ENCODE results near the gene PNPLA7. TPM values are rescaled to one million over a fixed set of nuclear protein-coding genes. Genes with fewer than 3 reads are reported as not detected.

PNPLA7 gene
- total RNA-seq, 4 donors from 2014 or later = 13.0 to 34.3 (median 29.2) TPM

DNA sequence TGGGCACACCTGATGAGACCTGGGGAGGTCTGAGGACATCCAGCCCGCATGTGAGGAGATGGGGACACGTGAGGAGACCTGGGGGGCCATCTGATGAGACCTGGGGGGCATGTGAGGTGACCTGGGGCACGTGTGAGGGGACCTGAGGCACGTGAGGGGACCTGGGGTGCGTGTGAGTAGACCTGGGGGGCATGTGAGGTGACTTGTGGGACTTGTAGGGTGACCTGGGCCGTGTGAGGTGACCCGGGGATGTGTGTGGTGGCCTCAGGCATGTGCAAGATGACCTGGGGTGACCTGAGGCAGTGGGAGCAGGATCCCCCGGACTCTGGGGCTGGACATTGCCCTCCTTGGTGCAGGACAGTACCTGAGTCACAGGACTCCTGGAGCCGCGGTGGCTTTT lies 30.6 kb downstream of the PNPLA7 start:
- TF ChIP-seq CTCF (IDR thresholded peaks at IDR 0.05; ENCODE audit: low read depth) = no peak

DNA sequence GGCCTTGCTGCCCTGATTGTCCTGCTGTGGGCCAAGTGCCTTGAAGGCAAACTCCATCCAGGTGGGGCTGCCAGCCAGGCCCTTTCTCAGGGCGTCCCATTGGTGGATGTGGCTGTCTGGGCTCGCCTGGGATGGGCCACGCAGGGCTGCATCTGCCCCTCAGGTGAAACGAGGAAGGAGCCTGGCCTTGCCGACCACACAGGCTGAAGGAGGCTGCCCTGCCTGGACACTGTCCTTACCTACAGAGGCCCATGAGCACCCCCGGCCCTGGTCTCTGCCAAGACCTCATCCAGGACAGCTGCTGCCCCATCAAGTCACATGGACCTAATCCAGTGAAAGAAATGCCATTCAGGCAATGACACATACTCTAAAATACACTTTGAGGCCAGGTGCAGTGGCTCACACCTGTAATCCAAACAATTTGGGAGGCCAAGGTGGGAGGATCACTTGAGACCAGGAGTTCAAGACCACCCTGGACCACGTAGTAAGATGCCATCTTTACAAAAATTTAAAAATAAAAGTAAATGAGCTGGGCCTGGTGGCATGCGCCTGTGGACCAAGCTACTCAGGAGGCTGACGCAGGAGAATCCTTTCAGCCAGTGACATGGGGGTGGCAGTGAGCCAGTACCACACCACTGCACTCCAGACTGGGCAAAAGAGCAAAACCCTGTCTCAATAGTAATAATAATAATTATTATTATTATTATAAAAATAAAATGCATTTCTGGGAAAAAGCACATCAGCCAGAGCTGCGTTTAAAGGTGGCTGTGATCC lies 33.9 kb downstream of the PNPLA7 start:
- no peak for TF ChIP-seq CTCF (IDR thresholded peaks at IDR 0.05; ENCODE audit: low read depth)

GRCh38 chr9:137515338-137515724 lies 34.9 kb downstream of the PNPLA7 start:
- no peak for TF ChIP-seq CTCF (IDR thresholded peaks at IDR 0.05; ENCODE audit: low read depth)

GRCh38 chr9:137514691-137515337 lies 35.4 kb downstream of the PNPLA7 start:
- no peak for TF ChIP-seq CTCF (IDR thresholded peaks at IDR 0.05; ENCODE audit: low read depth)

GRCh38 chr9:137511758-137512463 lies 38.3 kb downstream of the PNPLA7 start:
- TF ChIP-seq CTCF (IDR thresholded peaks at IDR 0.05; ENCODE audit: low read depth) = no peak

GRCh38 chr9:137509198-137509597 lies 41.0 kb downstream of the PNPLA7 start:
- no peak for TF ChIP-seq CTCF (IDR thresholded peaks at IDR 0.05; ENCODE audit: low read depth)

GRCh38 chr9:137506702-137507171 lies 43.5 kb downstream of the PNPLA7 start:
- TF ChIP-seq CTCF (IDR thresholded peaks at IDR 0.05; ENCODE audit: low read depth) = no peak
